ENCODE results near the gene TMEM143. TPM values are rescaled to one million over a fixed set of nuclear protein-coding genes. Genes with fewer than 3 reads are reported as not detected.

TMEM143 gene
- total and polyA plus RNA-seq, 4 donors: 4.1 to 12.3 (median 9.3) TPM

- peak overlapping the region; percentile 91 to 93 for H3K9ac ChIP-seq (ENCODE audit: insufficient read depth in 1 of 2, low read length in 2 of 2)
- H3K4me3 ChIP-seq: peak overlapping the region; percentile 36
- H3K27me3 ChIP-seq (ENCODE audit: control insufficient read depth in 3 of 3, insufficient read depth in 3 of 3, low read length in 2 of 3): no peaks in the 10 kb centered on the region
- peak; percentile 86 for ATAC-seq (ENCODE audit: insufficient read depth, low FRiP score)
- peak; percentile 99 for DNase-seq
- no peaks in the 10 kb centered on the region for H3K36me3 ChIP-seq (ENCODE audit: control insufficient read depth in 4 of 4, insufficient read depth in 4 of 4, low read length in 4 of 4)
- H3K9me3 ChIP-seq (ENCODE audit: control insufficient read depth in 4 of 4, insufficient read depth in 3 of 4, low read length in 3 of 4): no peaks in the 10 kb centered on the region
- H3K4me1 ChIP-seq (ENCODE audit: control insufficient read depth in 5 of 5, insufficient read depth in 5 of 5, low read length in 5 of 5): peaks cover 3 to 38% (median 8%) of the 10 kb centered on the region in 5 donors
- no peak for TF ChIP-seq CTCF (IDR thresholded peaks at IDR 0.05; ENCODE audit: control extremely low read depth, extremely low read depth)
- WGBS, 2 donors: 1% methylated on average over 61 to 63 of the region's 63 CpGs
- H3K27ac ChIP-seq (ENCODE audit: low read depth in 1 of 2, low read length in 1 of 2): peak overlapping the region; percentile 94 to 95
Measured at GRCh38 chr19:48321622-48322591, 41.8 kb downstream of the TMEM143 start.

- TF ChIP-seq CTCF (IDR thresholded peaks at IDR 0.05; ENCODE audit: control extremely low read depth, extremely low read depth): no peak
- Histone ChIP-seq H3K27me3 (ENCODE audit: control insufficient read depth in 3 of 3, insufficient read depth in 3 of 3, low read length in 2 of 3) (no peaks in the 10 kb centered on the region), H3K36me3 (ENCODE audit: control insufficient read depth in 4 of 4, insufficient read depth in 4 of 4, low read length in 4 of 4) (no peaks in the 10 kb centered on the region), H3K9ac (ENCODE audit: insufficient read depth in 1 of 2, low read length in 2 of 2) (peak overlapping the region; percentile 52 to 93), H3K4me3 (peak overlapping the region; percentile 32), H3K27ac (ENCODE audit: low read depth in 1 of 2, low read length in 1 of 2) (peak overlapping the region; percentile 94 to 95), H3K4me1 (ENCODE audit: control insufficient read depth in 5 of 5, insufficient read depth in 5 of 5, low read length in 5 of 5) (peaks cover 3 to 38% (median 8%) of the 10 kb centered on the region in 5 donors), H3K9me3 (ENCODE audit: control insufficient read depth in 4 of 4, insufficient read depth in 3 of 4, low read length in 3 of 4) (no peaks in the 10 kb centered on the region)
- 1% methylated on average over 22 of the region's 22 CpGs for WGBS, 2 donors
- DNase-seq (peak; percentile 96 to 98 (median 96)), ATAC-seq (ENCODE audit: insufficient read depth, low FRiP score) (peak; percentile 84)
Measured at GRCh38 chr19:48321372-48321621, 42.4 kb downstream of the TMEM143 start.

DNA sequence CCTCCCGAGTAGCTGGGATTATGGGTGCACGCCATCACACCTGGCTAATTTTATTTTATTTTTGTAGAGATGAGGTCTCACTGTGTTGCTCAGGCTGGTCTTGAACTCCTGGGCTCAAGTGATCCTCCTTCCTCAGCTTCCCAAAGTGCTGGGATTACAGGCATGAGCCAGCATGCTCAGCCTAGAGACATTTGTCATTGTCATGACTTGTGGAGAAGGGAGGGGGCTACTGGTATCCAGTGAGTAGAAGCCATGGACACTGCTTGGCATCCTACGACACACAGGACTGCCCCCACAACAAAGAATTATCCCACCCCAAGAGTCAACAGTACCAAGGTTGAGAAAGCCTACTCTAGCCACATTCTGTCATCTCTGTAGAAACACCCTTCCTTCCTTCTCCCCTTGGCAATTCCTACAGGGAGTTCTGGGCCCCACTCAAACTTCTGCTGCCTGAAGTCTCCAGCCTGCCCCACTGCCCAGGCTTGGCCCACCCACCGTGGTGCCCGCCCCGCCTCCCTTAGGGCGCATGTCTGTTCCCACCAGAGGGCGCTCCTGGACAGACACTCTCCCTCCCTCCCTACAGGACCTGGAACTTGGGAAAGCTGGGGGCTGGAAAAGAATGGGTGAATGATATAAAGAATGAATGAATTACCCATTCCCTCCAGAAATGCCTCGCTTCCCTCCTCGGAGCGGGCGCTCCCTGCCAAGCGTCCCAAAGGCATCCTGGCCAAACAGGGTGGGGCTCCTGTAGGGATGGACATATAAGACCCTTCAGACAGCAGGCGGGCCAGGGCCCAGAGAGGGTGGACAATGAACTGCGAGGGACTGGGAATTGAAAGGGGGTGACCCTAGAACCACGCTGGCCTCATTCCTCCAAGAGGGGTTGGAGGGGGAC, 43.8 kb downstream of the TMEM143 start:
- WGBS, 2 donors: 27 to 40% methylated on average over 16 of the region's 16 CpGs
- no peak overlapping the region for H3K4me3 ChIP-seq

More for the DNA sequence above, 43.8 kb downstream of the TMEM143 start:
- H3K4me1 ChIP-seq (ENCODE audit: control insufficient read depth in 5 of 5, insufficient read depth in 5 of 5, low read length in 5 of 5): peaks cover 3 to 28% (median 8%) of the 10 kb centered on the region in 5 donors
- H3K27me3 ChIP-seq (ENCODE audit: control insufficient read depth in 3 of 3, insufficient read depth in 3 of 3, low read length in 2 of 3): no peaks in the 10 kb centered on the region
- DNase-seq (peak; percentile 71 to 82 (median 79)), ATAC-seq (ENCODE audit: insufficient read depth, low FRiP score) (peak; percentile 35)
- TF ChIP-seq CTCF (IDR thresholded peaks at IDR 0.05; ENCODE audit: control extremely low read depth, extremely low read depth): peak; percentile 88
- H3K27ac ChIP-seq (ENCODE audit: low read depth in 1 of 2, low read length in 1 of 2): peak overlapping the region in 1 of 2 donors; percentile 77
- no peaks in the 10 kb centered on the region for H3K9me3 ChIP-seq (ENCODE audit: control insufficient read depth in 4 of 4, insufficient read depth in 3 of 4, low read length in 3 of 4)
- H3K9ac ChIP-seq (ENCODE audit: insufficient read depth in 1 of 2, low read length in 2 of 2): no peak overlapping the region
- H3K36me3 ChIP-seq (ENCODE audit: control insufficient read depth in 4 of 4, insufficient read depth in 4 of 4, low read length in 4 of 4): no peaks in the 10 kb centered on the region
